ENCODE results near the gene SEC14L1.
A peak's percentile ranks its signal among the peaks of the same experiment; 100 is the strongest.
"Not testable (repeated sequence)": the region's sequence is repeated elsewhere in the genome, so short reads cannot be mapped to it uniquely, and the experiment has no call there.

SEC14L1 gene

GRCh38 chr17:77137111-77137510 is 3.7 kb upstream of the SEC14L1 start:
- H3K27me3 ChIP-seq (ENCODE audit: insufficient read depth, low read depth): no peaks in the 10 kb centered on the region
- no peaks in the 10 kb centered on the region for H3K36me3 ChIP-seq (ENCODE audit: insufficient read depth)
- H3K4me3 ChIP-seq (IDR thresholded peaks at IDR 0.05; ENCODE audit: insufficient read depth, low read depth, low read length): no peak overlapping the region
- no peak overlapping the region for H3K9ac ChIP-seq
- no peak overlapping the region for H3K27ac ChIP-seq
- TF ChIP-seq, protein P1, sequence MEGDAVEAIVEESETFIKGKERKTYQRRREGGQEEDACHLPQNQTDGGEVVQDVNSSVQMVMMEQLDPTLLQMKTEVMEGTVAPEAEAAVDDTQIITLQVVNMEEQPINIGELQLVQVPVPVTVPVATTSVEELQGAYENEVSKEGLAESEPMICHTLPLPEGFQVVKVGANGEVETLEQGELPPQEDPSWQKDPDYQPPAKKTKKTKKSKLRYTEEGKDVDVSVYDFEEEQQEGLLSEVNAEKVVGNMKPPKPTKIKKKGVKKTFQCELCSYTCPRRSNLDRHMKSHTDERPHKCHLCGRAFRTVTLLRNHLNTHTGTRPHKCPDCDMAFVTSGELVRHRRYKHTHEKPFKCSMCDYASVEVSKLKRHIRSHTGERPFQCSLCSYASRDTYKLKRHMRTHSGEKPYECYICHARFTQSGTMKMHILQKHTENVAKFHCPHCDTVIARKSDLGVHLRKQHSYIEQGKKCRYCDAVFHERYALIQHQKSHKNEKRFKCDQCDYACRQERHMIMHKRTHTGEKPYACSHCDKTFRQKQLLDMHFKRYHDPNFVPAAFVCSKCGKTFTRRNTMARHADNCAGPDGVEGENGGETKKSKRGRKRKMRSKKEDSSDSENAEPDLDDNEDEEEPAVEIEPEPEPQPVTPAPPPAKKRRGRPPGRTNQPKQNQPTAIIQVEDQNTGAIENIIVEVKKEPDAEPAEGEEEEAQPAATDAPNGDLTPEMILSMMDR (conservative IDR thresholded peaks at IDR 0.05; ENCODE audit: low read depth, low read length): no peak
- H3K4me1 ChIP-seq (ENCODE audit: low read depth, poor library complexity, severe bottlenecking): peaks cover 31% of the 10 kb centered on the region
- H3K79me2 ChIP-seq (ENCODE audit: insufficient read depth, low read depth): peaks cover 6% of the 10 kb centered on the region; the same call in 1 of the 2 replicates
- no peak overlapping the region for H3K4me2 ChIP-seq
- no peaks in the 10 kb centered on the region for H4K20me1 ChIP-seq (ENCODE audit: insufficient read depth)
- no peak overlapping the region for H2AFZ ChIP-seq (ENCODE audit: low read depth)

DNA sequence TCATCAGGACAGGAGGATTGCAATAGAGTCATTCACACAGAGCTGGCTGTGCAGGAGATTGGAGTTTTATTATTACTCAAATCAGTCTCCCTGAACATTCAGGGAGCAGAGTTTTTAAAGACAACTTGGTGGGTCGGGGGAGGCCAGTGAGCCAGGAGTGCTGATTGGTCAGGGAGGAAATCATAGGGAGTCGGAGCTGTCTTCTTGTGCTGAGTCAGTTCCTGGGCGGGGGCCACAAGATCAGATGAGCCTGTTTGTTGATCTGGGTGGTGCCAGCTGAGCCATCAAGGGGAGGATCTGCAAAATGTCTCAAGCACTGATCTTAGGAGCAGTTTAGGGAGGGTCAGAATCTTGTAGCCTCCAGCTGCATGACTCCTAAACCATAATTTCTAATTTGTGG is 2.9 kb upstream of the SEC14L1 start:
- H3K27ac ChIP-seq; H3K36me3 ChIP-seq (ENCODE audit: insufficient read depth); H3K4me2 ChIP-seq; H3K4me3 ChIP-seq (IDR thresholded peaks at IDR 0.05; ENCODE audit: insufficient read depth, low read depth, low read length); H4K20me1 ChIP-seq (ENCODE audit: insufficient read depth); H2AFZ ChIP-seq (ENCODE audit: low read depth); H3K9ac ChIP-seq; H3K27me3 ChIP-seq (ENCODE audit: insufficient read depth, low read depth): not testable (repeated sequence)
- Histone ChIP-seq H3K79me2 (ENCODE audit: insufficient read depth, low read depth) (peaks cover 14% of the 10 kb centered on the region; the same call in 1 of the 2 replicates), H3K4me1 (ENCODE audit: low read depth, poor library complexity, severe bottlenecking) (peaks cover 39% of the 10 kb centered on the region)

DNA sequence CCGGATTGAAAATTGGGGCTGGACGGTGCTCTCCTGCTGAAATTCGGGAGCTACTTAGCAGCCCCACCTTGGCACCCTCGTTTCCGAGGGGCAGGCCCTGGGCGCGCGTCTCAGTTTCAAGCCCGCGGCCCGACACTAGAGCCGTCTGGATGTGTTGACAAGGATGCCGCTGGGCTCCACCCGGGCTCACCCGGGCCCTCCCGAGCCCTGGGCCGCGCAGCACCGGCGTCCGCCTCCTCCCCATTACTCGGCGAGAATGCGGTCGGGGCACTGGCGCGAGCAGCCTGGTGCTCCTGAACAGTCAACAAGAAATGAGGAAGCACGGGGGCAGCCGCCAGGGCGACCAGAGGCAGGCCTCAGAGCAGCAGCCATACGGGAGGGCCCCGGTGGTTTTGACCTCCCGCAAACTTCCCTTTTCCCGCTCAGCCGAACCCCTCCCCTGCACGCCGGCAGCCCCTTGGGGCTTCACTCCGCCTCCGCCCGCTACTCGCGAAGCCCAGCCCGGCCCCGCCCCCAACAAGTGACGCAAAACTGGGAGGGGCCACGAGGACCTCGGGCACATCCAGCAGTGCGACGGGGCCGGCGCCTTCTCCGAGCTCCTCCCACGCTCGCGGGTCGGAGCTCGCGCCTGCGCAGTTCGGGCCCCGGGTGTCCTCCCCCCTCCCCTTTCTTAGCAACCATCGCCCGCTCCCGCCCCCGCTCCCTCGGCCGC is 447 bp upstream of the SEC14L1 start:
- Histone ChIP-seq H3K27ac (peak overlapping the region; percentile 86), H3K79me2 (ENCODE audit: insufficient read depth, low read depth) (peaks cover 27% of the 10 kb centered on the region; the same call in 1 of the 2 replicates), H2AFZ (ENCODE audit: low read depth) (peak overlapping the region; percentile 73), H3K27me3 (ENCODE audit: insufficient read depth, low read depth) (no peaks in the 10 kb centered on the region), H3K4me1 (ENCODE audit: low read depth, poor library complexity, severe bottlenecking) (peaks cover 56% of the 10 kb centered on the region), H3K4me3 (IDR thresholded peaks at IDR 0.05; ENCODE audit: insufficient read depth, low read depth, low read length) (no peak overlapping the region), H4K20me1 (ENCODE audit: insufficient read depth) (no peaks in the 10 kb centered on the region), H3K9ac (peak overlapping the region; percentile 83), H3K4me2 (peak overlapping the region; percentile 67), H3K36me3 (ENCODE audit: insufficient read depth) (no peaks in the 10 kb centered on the region)
- TF ChIP-seq, protein P1 (conservative IDR thresholded peaks at IDR 0.05; ENCODE audit: low read depth, low read length): no peak

DNA sequence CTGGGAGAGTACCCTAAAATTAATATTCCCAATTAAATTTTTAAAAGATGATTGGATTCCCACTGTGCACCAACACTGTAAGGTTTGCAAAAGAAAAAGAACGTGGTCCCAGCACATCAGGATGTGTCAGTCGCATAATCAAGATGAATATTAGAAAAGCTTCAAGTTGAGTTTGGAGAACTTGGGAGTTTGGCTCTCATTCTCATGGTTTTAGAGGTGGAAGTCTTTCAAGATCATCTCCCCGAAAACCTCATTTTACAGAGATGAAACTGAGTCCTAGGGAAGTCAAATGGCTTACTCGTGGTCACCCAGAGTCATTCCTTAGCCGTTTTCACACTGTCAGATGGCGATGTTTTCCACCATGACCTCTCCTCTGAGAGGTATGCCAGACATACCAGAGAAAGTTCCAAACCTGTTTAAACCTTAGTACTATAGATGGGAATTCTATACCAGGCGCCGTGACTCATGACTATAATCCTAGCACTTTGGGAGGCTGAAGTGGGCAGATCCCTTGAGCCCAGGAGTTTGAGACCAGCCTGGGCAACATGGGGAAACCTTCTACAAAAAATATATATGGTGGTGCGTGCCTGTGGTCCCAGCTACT is 1.2 kb downstream of the SEC14L1 start:
- Histone ChIP-seq H3K79me2 (ENCODE audit: insufficient read depth, low read depth) (peaks cover 36% of the 10 kb centered on the region; the same call in 1 of the 2 replicates), H3K27ac (peak overlapping the region; percentile 21; the same call in 1 of the 2 replicates), H3K4me3 (IDR thresholded peaks at IDR 0.05; ENCODE audit: insufficient read depth, low read depth, low read length) (no peak overlapping the region), H3K9ac (peak overlapping the region; percentile 55), H2AFZ (ENCODE audit: low read depth) (0 out of 2 replicates have a peak overlapping the region, but pooled peaks have one; percentile 57), H3K4me1 (ENCODE audit: low read depth, poor library complexity, severe bottlenecking) (peaks cover 60% of the 10 kb centered on the region), H3K4me2 (peak overlapping the region; percentile 96), H3K36me3 (ENCODE audit: insufficient read depth) (no peaks in the 10 kb centered on the region), H3K27me3 (ENCODE audit: insufficient read depth, low read depth) (no peaks in the 10 kb centered on the region), H4K20me1 (ENCODE audit: insufficient read depth) (no peaks in the 10 kb centered on the region)
- TF ChIP-seq, protein P1 (conservative IDR thresholded peaks at IDR 0.05; ENCODE audit: low read depth, low read length): no peak

DNA sequence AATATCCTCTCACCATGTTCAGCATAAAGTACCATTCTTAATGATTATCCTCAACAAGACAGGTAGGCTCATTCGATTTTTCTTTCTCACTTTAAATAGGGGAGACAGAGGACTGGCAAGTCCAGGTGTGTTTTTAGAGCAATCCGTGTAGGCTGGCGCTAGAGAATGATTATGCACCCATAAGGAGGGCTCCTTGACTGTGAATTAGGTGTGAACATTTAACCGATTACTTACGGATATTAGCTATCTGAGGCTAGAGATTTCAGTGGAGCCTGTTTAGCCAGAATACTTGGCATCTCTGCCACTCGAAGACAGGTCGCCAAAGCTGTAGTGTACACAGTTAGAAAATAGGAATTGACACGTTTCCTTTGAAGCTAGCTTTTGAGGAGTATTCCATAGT is 1.9 kb downstream of the SEC14L1 start:
- Histone ChIP-seq H3K4me3 (IDR thresholded peaks at IDR 0.05; ENCODE audit: insufficient read depth, low read depth, low read length) (no peak overlapping the region), H3K9ac (no peak overlapping the region), H3K27me3 (ENCODE audit: insufficient read depth, low read depth) (no peaks in the 10 kb centered on the region), H3K79me2 (ENCODE audit: insufficient read depth, low read depth) (peaks cover 36% of the 10 kb centered on the region; the same call in 1 of the 2 replicates), H3K4me2 (peak overlapping the region; percentile 96; the same call in 1 of the 2 replicates), H2AFZ (ENCODE audit: low read depth) (no peak overlapping the region), H3K36me3 (ENCODE audit: insufficient read depth) (no peaks in the 10 kb centered on the region), H4K20me1 (ENCODE audit: insufficient read depth) (no peaks in the 10 kb centered on the region), H3K27ac (no peak overlapping the region), H3K4me1 (ENCODE audit: low read depth, poor library complexity, severe bottlenecking) (peaks cover 67% of the 10 kb centered on the region)
- TF ChIP-seq, protein P1 (conservative IDR thresholded peaks at IDR 0.05; ENCODE audit: low read depth, low read length): no peak
